ES-I3 (cell line): ENCODE measurements around the gene FBXO31.
"Not testable (repeated sequence)": the region's sequence is repeated elsewhere in the genome, so short reads cannot be mapped to it uniquely, and the experiment has no call there.

Experiments
- H3K36me3 ChIP-seq: 2 replicates; pipeline ENCODE4 v1.6.1; 2013; ENCODE audit warnings: mild to moderate bottlenecking, low read length, control low read depth, moderate library complexity; ENCODE audit not compliant: insufficient read depth
- H3K4me1 ChIP-seq: 2 replicates; pipeline ENCODE4 v1.6.1; 2013; ENCODE audit warnings: mild to moderate bottlenecking, control low read depth, low read length; ENCODE audit not compliant: insufficient read depth
- H3K9ac ChIP-seq: 2 replicates; pipeline ENCODE4 v1.6.1; 2013; ENCODE audit warnings: low read depth, mild to moderate bottlenecking, low read length, moderate library complexity
- H3K9me3 ChIP-seq: 2 replicates; pipeline ENCODE4 v1.6.1; 2013; ENCODE audit warnings: mild to moderate bottlenecking, low read length, moderate library complexity; ENCODE audit not compliant: control insufficient read depth, insufficient read depth

FBXO31 gene

DNA sequence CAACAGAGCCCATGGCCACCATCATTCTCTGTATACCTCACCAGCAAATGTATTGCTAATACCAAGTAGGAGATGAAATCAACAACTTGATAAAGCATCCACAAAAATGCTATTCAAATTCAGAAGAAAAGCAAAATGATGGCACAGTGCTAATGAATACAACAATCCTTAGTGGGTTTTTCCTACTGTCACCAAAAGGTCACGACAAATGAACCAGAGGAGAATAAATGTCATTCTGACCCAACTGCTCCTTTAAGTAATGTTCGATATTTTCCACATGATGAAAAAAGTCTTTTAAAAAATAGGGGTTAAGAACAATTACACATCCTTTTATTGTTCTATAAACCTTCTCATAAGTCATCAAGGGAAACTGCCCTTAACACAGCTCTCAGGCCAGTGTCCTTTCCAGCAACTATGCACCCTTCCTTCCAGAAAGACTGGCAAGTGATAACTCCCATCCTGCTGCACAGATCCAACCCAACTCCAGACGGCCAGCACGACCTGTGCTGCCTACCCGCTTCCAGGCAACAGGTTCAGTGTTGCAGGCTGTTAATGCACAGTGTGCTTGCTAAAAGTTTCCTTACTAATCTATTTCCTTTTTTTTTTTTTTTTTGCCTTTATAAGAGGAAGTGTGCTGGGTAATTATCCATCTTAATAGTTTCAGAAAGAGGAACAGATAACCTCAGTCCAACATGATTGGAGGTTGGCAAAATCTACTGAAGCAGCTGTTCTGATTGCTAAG is 15.4 kb downstream of the FBXO31 start:
- Histone ChIP-seq H3K4me1 (0 out of 2 replicates have a peak, but pooled peaks cover 3% of the 10 kb centered on the region), H3K9ac (no peak overlapping the region), H3K9me3 (no peaks in the 10 kb centered on the region), H3K36me3 (no peaks in the 10 kb centered on the region)

DNA sequence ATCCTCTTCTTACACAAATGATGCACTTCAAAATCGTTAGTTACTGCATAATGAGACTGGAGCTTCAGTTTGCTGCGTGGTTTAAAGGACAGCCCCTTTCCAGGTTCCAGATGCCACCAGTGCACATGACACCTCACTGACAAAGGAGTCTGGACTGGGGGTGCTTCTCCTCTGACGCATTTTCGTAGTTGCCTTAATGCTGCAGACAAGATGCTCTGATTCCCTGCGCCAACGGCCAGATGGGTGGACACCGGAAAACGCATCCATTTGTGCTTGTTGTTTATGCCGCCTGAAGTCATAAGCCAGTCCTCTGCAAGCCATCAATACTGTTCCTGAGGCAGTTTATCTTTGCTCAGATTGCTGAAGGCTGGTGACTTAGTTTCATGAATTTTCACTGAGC is 16.0 kb downstream of the FBXO31 start:
- Histone ChIP-seq H3K36me3 (no peaks in the 10 kb centered on the region), H3K4me1 (0 out of 2 replicates have a peak, but pooled peaks cover 3% of the 10 kb centered on the region), H3K9me3 (no peaks in the 10 kb centered on the region), H3K9ac (no peak overlapping the region)

DNA sequence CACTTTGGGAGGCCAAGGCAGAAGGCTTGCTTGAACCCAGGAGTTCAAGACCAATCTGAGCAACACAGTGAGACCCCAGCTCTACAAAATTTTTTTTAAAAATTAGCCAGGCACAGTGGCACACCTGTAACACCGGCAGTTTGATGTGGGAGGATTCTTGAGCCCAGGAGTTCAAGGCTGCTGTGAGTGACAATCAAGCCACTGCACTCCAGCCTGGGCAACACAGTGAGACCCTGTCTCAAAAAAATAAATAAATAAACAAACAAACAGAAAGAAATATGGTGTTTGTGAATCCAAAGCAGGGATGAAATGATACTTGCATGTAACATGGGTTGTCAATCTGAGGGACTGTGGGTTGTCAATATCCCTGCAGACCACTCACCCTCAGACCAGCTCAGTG is 16.6 kb downstream of the FBXO31 start:
- no peaks in the 10 kb centered on the region for H3K9me3 ChIP-seq
- H3K36me3 ChIP-seq = 0 out of 2 replicates have a peak, but pooled peaks cover under 1% of the 10 kb centered on the region
- 0 out of 2 replicates have a peak, but pooled peaks cover 3% of the 10 kb centered on the region for H3K4me1 ChIP-seq
- no peak overlapping the region for H3K9ac ChIP-seq

DNA sequence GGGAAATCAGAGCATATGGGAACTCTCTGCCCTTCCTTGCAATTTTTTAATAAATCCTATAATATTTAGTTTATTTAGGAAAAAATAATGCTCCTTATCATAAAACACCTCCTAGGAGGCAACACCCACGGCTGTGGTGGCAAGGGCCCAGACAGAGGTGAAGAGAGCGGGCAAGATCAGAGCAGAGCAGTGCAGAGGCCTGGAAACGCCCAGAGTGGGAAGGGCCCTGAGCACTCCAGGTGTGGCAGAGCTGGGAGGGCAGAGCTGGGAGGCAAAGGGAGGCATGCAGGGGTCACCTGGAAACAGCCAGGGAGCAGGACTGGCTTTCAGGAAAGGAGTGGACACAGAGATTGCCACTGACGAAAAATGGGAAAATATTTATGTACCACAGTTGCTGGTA is 17.3 kb downstream of the FBXO31 start:
- H3K36me3 ChIP-seq = 0 out of 2 replicates have a peak, but pooled peaks cover 7% of the 10 kb centered on the region
- 0 out of 2 replicates have a peak, but pooled peaks cover 3% of the 10 kb centered on the region for H3K4me1 ChIP-seq
- H3K9me3 ChIP-seq = no peaks in the 10 kb centered on the region
- H3K9ac ChIP-seq = no peak overlapping the region

DNA sequence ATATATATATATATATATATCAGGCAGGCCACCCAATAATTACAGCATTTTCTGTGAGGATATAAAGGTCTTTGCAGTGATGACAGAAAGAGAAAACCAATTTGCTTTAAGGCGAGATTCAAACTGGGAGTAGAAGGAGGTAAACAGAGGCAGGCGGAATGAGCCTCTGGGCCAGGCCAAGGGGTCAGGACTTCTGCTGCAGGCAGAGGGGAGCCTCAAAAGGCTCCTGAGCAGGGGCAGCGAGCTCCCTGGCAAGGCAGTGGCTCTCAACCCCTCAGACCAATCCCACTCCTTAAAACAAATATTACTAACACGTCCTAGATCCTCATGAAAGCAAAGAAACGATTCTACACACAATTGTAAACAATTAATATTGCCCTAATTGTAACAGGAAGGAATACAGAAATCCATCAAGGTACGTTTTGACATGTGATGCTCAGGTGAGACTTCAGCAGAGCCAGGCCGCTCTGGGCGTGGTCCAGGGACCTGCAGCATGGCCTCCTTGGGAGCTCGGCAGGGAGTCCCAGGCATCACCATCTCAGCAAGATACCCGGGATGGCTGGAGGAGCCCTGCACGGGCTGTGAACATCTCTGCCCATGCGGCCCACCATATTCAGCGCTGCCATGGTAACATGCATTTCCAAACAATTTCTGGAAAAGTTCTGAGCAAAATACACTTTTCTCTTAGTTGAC is 18.4 kb downstream of the FBXO31 start:
- Histone ChIP-seq H3K4me1 (0 out of 2 replicates have a peak, but pooled peaks cover 3% of the 10 kb centered on the region), H3K9me3 (no peaks in the 10 kb centered on the region), H3K36me3 (0 out of 2 replicates have a peak, but pooled peaks cover 7% of the 10 kb centered on the region), H3K9ac (no peak overlapping the region)

DNA sequence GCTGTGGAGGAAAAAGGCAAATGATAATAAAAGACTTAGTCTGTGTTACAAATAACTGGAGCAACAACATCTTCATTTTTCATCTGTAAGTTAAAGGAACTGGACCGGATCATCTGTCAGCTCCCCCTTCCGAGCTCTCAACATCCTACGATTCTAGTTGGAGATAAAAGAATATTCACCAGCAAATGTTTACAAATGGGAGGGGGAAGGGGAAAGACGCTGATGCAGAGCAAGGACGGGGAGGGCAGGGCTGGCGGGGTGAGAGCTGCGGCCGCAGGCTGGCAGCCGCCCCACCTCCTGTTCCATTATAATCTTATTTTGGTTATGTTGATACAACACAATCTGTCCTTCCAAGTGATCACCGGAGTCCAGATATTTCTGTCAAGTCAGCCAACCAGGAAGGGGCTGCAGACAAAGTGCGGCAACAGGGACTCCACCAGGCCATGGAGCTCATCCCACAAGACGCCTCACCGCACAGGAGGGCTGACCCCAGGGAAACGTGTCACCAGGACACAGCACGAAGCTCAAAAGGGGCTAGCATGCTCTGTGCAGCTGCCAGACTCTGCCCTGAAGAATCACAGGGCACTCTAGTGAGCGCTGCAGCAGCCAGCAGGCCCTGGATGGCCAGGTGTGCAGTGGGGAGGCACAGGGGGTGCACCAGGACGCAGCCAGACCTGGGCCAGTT is 19.7 kb downstream of the FBXO31 start:
- H3K9ac ChIP-seq = no peak overlapping the region
- H3K4me1 ChIP-seq = no peaks in the 10 kb centered on the region
- H3K36me3 ChIP-seq = 0 out of 2 replicates have a peak, but pooled peaks cover 7% of the 10 kb centered on the region
- H3K9me3 ChIP-seq = no peaks in the 10 kb centered on the region

DNA sequence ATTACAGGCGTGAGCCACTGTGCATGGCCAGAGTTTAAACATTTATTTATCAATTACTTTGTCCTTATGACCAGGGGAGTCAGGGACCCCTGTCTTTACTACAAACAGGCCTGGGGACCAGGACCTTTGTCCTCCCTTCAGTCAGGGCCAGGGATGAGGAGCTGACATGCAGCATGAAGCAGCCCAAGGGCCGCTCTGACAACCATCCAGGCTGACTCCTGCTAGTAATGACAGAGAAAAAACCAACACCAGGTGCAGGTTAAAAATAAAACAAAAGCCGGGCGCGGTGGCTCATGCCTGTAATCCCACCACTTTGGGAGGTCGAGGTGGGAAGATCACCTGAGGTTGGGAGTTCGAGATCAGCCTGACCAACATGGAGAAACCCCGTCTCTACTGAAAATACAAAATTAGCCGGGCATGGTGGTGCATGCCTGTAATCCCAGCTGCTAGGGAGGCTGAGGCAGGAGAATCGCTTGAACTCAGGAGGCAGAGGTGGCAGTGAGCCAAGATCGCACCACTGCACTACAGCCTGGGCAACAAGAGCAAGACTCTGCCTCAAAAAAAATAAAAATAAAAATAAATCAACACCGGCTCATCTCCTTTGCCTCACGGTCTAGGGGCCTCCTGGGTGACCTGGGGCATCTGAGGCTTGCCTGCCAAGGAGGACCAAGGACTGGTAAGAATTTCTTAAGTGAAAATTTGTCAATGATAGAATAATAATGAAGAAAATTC is 20.6 kb downstream of the FBXO31 start:
- not testable (repeated sequence) for H3K4me1 ChIP-seq, H3K36me3 ChIP-seq, H3K9ac ChIP-seq, H3K9me3 ChIP-seq

DNA sequence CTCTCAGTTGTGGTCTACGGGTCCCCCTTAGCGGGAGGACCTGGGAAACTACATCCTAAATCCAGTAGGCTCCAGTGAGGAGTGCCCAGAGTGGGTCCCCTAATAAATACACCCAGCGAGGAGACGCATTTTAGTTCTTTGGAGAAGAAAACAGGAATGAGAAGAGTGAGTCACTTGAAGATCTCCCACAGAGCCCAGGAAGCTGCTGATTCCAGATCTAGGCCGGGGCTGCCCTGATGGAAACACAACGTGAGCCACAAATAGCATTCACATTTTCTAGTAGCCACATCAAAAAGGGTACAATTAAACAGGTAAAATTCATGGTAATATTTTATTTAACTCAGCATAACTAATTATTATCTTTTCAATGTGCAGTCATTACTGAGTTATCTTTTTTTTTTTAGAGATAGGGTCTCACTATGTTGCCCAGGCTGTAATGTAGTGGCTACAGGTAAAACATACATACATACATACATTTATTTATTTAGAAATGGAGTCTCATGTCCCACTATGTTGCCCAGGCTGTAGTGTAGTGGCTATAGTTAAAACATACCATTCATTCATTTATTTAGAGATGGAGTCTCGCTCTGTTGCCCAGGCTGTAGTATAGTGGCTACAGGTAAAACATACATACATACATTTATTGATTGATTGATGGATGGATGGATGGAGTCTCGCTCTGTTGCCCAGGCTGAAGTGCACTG is 21.5 kb downstream of the FBXO31 start:
- Histone ChIP-seq H3K4me1 (no peaks in the 10 kb centered on the region), H3K9me3 (no peaks in the 10 kb centered on the region), H3K36me3 (0 out of 2 replicates have a peak, but pooled peaks cover 7% of the 10 kb centered on the region), H3K9ac (no peak overlapping the region)

DNA sequence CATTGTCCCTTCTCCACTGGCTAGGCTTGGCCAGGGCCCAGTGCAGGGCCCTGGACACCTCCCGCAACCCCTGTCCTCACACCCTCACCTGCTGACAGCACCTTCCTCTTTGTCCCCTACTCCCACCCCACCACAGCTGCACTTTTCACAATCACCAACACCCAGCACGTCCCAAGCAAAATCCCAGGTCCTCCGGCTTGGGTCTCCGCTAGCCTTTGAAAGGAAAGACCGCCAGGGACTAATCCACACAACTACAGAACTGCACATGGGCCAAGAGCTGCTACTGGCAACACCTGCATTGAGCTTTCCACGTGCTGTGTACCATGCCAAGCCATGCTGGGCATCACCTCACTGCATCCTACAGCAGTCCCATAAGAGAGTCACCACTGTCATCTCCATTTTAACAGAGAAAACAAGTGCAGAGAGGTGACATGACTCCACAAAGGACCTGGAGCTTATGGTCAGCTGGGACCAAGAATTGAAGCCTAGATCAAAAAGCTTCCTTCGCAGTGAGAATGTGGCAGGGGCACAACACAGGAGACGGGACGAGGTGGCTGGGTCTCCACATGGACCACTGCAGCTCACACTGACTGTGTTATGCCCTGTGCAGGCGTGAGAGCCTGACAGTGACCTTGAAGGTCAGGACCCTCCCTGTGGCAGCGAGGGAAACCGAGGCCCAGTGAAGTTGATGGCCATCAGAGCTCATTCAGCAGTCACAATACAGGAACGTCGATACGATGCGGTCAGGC is 22.5 kb downstream of the FBXO31 start:
- Histone ChIP-seq H3K36me3 (0 out of 2 replicates have a peak, but pooled peaks cover 7% of the 10 kb centered on the region), H3K9me3 (no peaks in the 10 kb centered on the region), H3K4me1 (no peaks in the 10 kb centered on the region), H3K9ac (no peak overlapping the region)

DNA sequence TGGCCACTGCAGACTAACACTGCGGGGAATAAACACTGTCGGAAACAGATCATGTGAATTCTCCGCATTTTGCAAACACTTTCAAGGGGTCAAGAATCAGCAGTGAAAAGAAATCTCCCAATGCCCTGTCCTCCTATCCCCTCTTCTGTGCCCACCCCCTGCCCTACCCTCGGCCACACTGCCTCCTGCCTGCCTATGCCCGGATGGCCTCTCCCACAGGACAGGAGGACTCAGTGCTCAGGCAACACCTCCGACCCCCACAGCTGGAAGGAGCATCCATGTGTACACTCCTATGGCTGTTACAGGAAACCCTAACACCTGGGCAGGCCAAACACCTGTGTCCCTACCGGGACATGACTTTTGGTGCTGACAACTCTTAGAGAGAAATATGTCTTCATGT is 24.5 kb downstream of the FBXO31 start:
- H3K9me3 ChIP-seq = no peaks in the 10 kb centered on the region
- no peaks in the 10 kb centered on the region for H3K4me1 ChIP-seq
- no peak overlapping the region for H3K9ac ChIP-seq
- 0 out of 2 replicates have a peak, but pooled peaks cover 7% of the 10 kb centered on the region for H3K36me3 ChIP-seq

DNA sequence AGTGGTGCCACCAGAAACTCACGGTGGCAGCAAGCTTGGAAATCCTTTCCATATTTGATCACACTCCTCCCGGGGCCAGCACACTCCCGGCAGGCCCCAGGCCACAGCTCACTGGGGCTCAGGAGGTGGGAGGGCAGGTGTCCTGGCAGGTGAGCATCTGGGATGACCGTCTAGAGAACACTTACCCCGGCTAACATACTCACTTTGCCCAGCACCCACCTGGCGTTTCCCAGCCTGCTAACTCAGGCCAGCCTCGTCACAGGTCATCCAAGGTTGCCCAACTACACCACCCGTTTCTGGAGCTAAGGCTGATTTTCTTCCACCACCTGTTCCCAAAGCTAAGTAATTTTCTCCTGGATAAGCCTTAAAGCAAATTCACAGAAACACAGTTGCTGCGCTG is 24.9 kb downstream of the FBXO31 start:
- H3K9ac ChIP-seq = no peak overlapping the region
- 0 out of 2 replicates have a peak, but pooled peaks cover 7% of the 10 kb centered on the region for H3K36me3 ChIP-seq
- no peaks in the 10 kb centered on the region for H3K9me3 ChIP-seq
- H3K4me1 ChIP-seq = no peaks in the 10 kb centered on the region

DNA sequence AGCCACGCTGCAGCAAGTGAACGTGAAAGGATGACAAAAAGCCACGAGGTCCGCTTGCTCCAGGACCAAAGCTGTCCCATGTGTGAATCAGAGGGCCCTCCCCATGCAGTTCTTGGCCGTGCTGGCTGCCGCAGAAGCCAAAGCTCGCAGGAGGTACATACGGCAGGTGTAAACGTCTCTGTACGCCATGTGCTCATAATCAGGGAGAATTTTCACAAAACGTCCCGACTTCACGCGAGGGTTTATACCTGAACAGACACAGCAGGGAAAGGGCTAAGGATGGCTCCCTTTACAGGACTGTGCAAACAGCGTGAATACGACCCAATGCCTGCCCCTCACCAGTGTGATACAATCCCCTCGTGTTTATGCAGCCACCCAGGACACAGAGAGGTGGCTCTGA is 25.3 kb downstream of the FBXO31 start:
- Histone ChIP-seq H3K4me1 (no peaks in the 10 kb centered on the region), H3K9ac (no peak overlapping the region), H3K9me3 (no peaks in the 10 kb centered on the region), H3K36me3 (0 out of 2 replicates have a peak, but pooled peaks cover 7% of the 10 kb centered on the region)

DNA sequence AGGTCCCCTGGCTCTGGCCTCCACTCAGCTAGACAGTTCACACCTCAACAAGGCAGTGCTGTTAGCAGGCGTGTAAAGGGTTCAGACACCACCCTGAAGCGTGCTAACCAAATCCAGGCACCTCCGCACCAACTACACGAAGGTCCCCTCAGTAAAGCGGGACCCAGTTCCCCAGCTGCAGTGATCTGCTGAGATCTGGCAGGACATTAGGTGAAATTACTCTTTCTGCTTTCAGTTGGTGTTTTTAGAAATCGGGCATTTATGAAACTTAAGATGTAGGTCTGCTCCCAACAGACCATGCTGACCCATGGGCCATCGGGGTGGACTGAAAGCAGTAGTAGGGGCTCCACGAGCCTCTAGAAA is 27.1 kb downstream of the FBXO31 start:
- Histone ChIP-seq H3K9me3 (no peaks in the 10 kb centered on the region), H3K9ac (no peak overlapping the region), H3K4me1 (no peaks in the 10 kb centered on the region), H3K36me3 (0 out of 2 replicates have a peak, but pooled peaks cover 2% of the 10 kb centered on the region)
